A673 (cell line): ENCODE results near the gene CALCR. TPM values are rescaled to one million over a fixed set of nuclear protein-coding genes. Genes with fewer than 3 reads are reported as not detected.

ENCODE experiments used
- BruUV-seq: library from RNA; stranded (reverse); fragments of 400-500 nt; replicated peaks from 2 replicates; lab custom pipeline; 2021; lab: Mats Ljungman, UMichigan
- CTCF ChIA-PET: fragments of 300-600 bp; sonication (Branson Sonifier 250); formaldehyde crosslinking; loops from one replicate; lab custom pipeline; 2022; ENCODE audit warnings: antibody characterized with exemption; lab: Charles Lee
- POLR2A ChIA-PET: fragments of 300-600 bp; sonication (Branson Sonifier 250); formaldehyde crosslinking; loops from one replicate; lab custom pipeline; 2022; ENCODE audit warnings: antibody characterized with exemption; ENCODE audit not compliant: low non-redundant PET; lab: Charles Lee
- DNase-seq: peaks from one replicate; pipeline ENCODE4 v3.0.0-alpha.2; 2015; ENCODE audit warnings: low spot score
- H3K27ac ChIP-seq: fragments of 200-600 bp; sonication (generic); 2 replicates; pipeline ENCODE4 v1.5.1; 2016; ENCODE audit warnings: mixed run types, low read depth, mild to moderate bottlenecking, mixed read lengths, antibody characterized with exemption, low read length; ENCODE audit not compliant: poor library complexity, severe bottlenecking
- H3K27me3 ChIP-seq: fragments of 200-600 bp; sonication (generic); replicated peaks from 2 replicates; pipeline ENCODE4 v1.6.1; 2017; ENCODE audit warnings: mixed run types, low read depth, mild to moderate bottlenecking, mixed read lengths, antibody characterized with exemption, low read length; ENCODE audit not compliant: insufficient read depth, poor library complexity
- H3K36me3 ChIP-seq: fragments of 200-600 bp; sonication (generic); 2 replicates; pipeline ENCODE4 v1.6.1; 2016; ENCODE audit warnings: mixed run types, mild to moderate bottlenecking, mixed read lengths, antibody characterized with exemption, low read length; ENCODE audit not compliant: insufficient read depth, poor library complexity, severe bottlenecking
- H3K4me1 ChIP-seq: fragments of 200-600 bp; sonication (generic); 2 replicates; pipeline ENCODE4 v1.6.1; 2017; ENCODE audit warnings: mixed run types, mild to moderate bottlenecking, mixed read lengths, antibody characterized with exemption, low read length; ENCODE audit not compliant: insufficient read depth, poor library complexity, severe bottlenecking
- H3K4me3 ChIP-seq: fragments of 200-600 bp; sonication (generic); 2 replicates; pipeline ENCODE4 v1.5.1; 2016; ENCODE audit warnings: low read depth, mixed run types, mild to moderate bottlenecking, mixed read lengths, low read length; ENCODE audit not compliant: poor library complexity, severe bottlenecking
- H3K9me3 ChIP-seq: fragments of 200-600 bp; sonication (generic); 2 replicates; pipeline ENCODE4 v1.6.1; 2016; ENCODE audit warnings: mixed run types, low read depth, mild to moderate bottlenecking, mixed read lengths, antibody characterized with exemption, low read length; ENCODE audit not compliant: poor library complexity, severe bottlenecking
- CTCF ChIP-seq: fragments of 300-800, 200-600 bp; sonication (generic); conservative IDR thresholded peaks from 2 replicates; pipeline ENCODE4 v1.5.1; 2017; ENCODE audit warnings: low read depth, mild to moderate bottlenecking, antibody characterized with exemption, low read length, moderate library complexity, mixed read lengths
- EZH2 ChIP-seq: fragments of 200-600 bp; sonication (generic); IDR thresholded peaks from 2 replicates; pipeline ENCODE4 v1.6.1; 2017; ENCODE audit warnings: borderline replicate concordance, low read depth, mild to moderate bottlenecking, mixed read lengths, antibody characterized with exemption, low read length; ENCODE audit not compliant: poor library complexity, severe bottlenecking
- intact Hi-C: fragments of 100-400 bp; cut with micrococcal nuclease; formaldehyde crosslinking; loops from one replicate; pipeline ENCODE4 v1.10.0; 2022; ENCODE audit not compliant: unreplicated experiment
- total RNA-seq: library from RNA; stranded (reverse); gene quantifications from 2 replicates; pipeline ENCODE4 v1.2.3, GENCODE V29; 2021

Gene CALCR
- total RNA-seq, 1 experiment from 2014 or later = not detected

- peak; percentile 63 for DNase-seq
- POLR2A ChIA-PET = interaction anchor here (0.6 kb wide), 1 partner anchor 688 kb away, joined by 3 read pairs; no protein-coding TSS in a partner anchor
- CTCF ChIA-PET = interaction anchor here (0.5 to 1.2 kb wide), 4 partner anchors 90 to 108 kb away, joined by 3 to 4 read pairs (median 4); no protein-coding TSS in a partner anchor
- BruUV-seq = no TSS peak
- no peak for TF ChIP-seq EZH2
- peak; percentile 78 for TF ChIP-seq CTCF
- H3K36me3 ChIP-seq = no peaks in the 10 kb centered on the region
- H3K9me3 ChIP-seq = no peaks in the 10 kb centered on the region
- H3K4me3 ChIP-seq = no peak overlapping the region
- H3K27ac ChIP-seq = no peak overlapping the region
- H3K4me1 ChIP-seq = no peaks in the 10 kb centered on the region
- intact Hi-C loops = loop anchor here (1.0 kb wide), 1 partner anchor 306 kb away; no protein-coding TSS in a partner anchor
- H3K27me3 ChIP-seq = no peaks in the 10 kb centered on the region
Observed at GRCh38 chr7:93551063-93551895, 23.2 kb downstream of the CALCR start.

- H3K36me3 ChIP-seq = no peaks in the 10 kb centered on the region
- ChIA-PET CTCF (no interaction called here), POLR2A (no interaction called here)
- no TSS peak for BruUV-seq
- no peaks in the 10 kb centered on the region for H3K9me3 ChIP-seq
- intact Hi-C loops = no loop called here
- H3K4me1 ChIP-seq = no peaks in the 10 kb centered on the region
- H3K4me3 ChIP-seq = no peak overlapping the region
- H3K27ac ChIP-seq = no peak overlapping the region
- no peak for TF ChIP-seq CTCF
- no peak for TF ChIP-seq EZH2
- DNase-seq = no peak
- H3K27me3 ChIP-seq = no peaks in the 10 kb centered on the region
Observed at GRCh38 chr7:93547716-93548115, 26.8 kb downstream of the CALCR start.

- Histone ChIP-seq H3K4me3 (no peak overlapping the region), H3K36me3 (no peaks in the 10 kb centered on the region), H3K4me1 (no peaks in the 10 kb centered on the region), H3K9me3 (no peaks in the 10 kb centered on the region), H3K27ac (no peak overlapping the region), H3K27me3 (no peaks in the 10 kb centered on the region)
- intact Hi-C loops = no loop called here
- POLR2A ChIA-PET = no interaction called here
- no TSS peak for BruUV-seq
- TF ChIP-seq CTCF (no peak), EZH2 (no peak)
- CTCF ChIA-PET = no interaction called here
- no peak for DNase-seq
Observed at GRCh38 chr7:93544691-93545090, 29.8 kb downstream of the CALCR start.
